IgD-negative memory B cell (primary cell): ENCODE measurements around the gene TWSG1. TPM values are rescaled to one million over a fixed set of nuclear protein-coding genes. Genes with fewer than 3 reads are reported as not detected.
"Not testable (repeated sequence)": the region's sequence is repeated elsewhere in the genome, so short reads cannot be mapped to it uniquely, and the experiment has no call there.

Source experiments
- H3K27ac Mint-ChIP-seq, 3 donors: one replicate each; pipeline ENCODE4 v1.8.0; 2020 to 2022; ENCODE audit warnings: mild to moderate bottlenecking in 3 of 3, mixed read lengths in 3 of 3, moderate library complexity in 1 of 3
- H3K27me3 Mint-ChIP-seq: one replicate; pipeline ENCODE4 v1.8.0; 2021; ENCODE audit warnings: mixed read lengths
- H3K36me3 Mint-ChIP-seq: one replicate; pipeline ENCODE4 v1.8.0; 2020; ENCODE audit warnings: mild to moderate bottlenecking, mixed read lengths
- H3K4me1 Mint-ChIP-seq, 3 donors: one replicate each; pipeline ENCODE4 v1.8.0; 2020 to 2022; ENCODE audit warnings: mixed read lengths in 3 of 3, mild to moderate bottlenecking in 1 of 3
- H3K4me3 Mint-ChIP-seq, 4 donors: one replicate each; pipeline ENCODE4 v1.8.0; 2020 to 2022; ENCODE audit warnings: mild to moderate bottlenecking in 4 of 4, mixed read lengths in 4 of 4, moderate library complexity in 3 of 4
- H3K9me3 Mint-ChIP-seq, 3 donors: one replicate each; pipeline ENCODE4 v1.8.0; 2020 to 2021; ENCODE audit warnings: mixed read lengths in 3 of 3, mild to moderate bottlenecking in 1 of 3
- polyA plus RNA-seq: library from polyadenylated mRNA; unstranded; fragments of 300-500 nt; fragmentation: Illumina TruSeq; gene quantifications from one replicate; pipeline ENCODE4 v1.2.3, GENCODE V29; 2021

Gene TWSG1
- polyA plus RNA-seq, 1 donor from 2014 or later, result 2.9 TPM

DNA sequence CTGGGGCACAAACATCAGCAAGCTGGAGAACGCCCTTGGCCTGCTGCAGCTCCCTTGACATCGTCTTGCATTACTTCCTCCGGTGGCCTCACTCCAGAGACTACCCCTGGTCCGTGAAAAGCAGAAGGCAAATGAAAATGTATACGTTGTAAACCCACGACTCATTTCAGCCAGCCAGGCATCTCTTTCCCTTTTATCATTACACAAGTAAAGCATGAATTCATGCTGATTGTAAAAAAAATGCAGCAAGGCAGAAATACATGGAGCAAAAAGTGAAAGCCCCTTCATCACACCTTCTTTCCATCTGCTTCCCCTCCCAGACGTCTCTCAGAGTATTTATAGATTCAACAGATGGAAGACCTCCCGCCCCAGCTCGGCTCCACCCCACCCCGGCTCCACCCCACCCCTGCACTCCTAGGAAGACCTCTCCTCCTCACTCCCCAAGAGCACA, 99.1 kb downstream of the TWSG1 start:
- Mint-ChIP-seq H3K9me3 (peaks cover 0 to 3% (median 1%) of the 10 kb centered on the region in 3 donors), H3K27me3 (peaks cover 7% of the 10 kb centered on the region), H3K36me3 (peaks cover 2% of the 10 kb centered on the region), H3K4me1 (peaks cover 4 to 6% (median 6%) of the 10 kb centered on the region in 3 donors), H3K4me3 (peak overlapping the region in 1 of 4 donors; percentile 65), H3K27ac (no peak overlapping the region)

- Mint-ChIP-seq H3K4me3 (no peak overlapping the region), H3K36me3 (no peaks in the 10 kb centered on the region), H3K27ac (no peak overlapping the region), H3K27me3 (peaks cover 7% of the 10 kb centered on the region), H3K9me3 (peaks cover 0 to 3% (median 1%) of the 10 kb centered on the region in 3 donors), H3K4me1 (peaks cover 4 to 6% (median 6%) of the 10 kb centered on the region in 3 donors)
Measured at GRCh38 chr18:9434122-9434701, 99.6 kb downstream of the TWSG1 start.

DNA sequence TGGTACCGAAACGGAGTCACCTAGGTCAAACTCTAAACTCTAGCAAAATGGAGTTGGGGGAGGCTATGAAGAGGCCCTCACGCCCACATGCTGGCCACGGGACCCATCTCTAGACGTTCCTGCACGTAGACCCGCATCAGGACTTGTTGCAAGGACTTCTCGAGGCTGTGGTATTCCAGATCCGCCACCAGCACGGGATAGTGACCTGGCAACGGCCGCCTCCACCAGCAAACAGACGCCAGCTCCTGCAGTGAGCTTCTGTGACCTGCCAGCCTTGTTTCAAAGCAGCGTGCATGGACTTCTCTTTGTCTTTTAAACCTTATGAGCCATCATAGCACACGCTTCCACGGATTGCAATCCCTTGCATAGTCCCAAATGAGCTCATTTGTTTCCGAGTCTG, 100.5 kb downstream of the TWSG1 start:
- H3K4me1 Mint-ChIP-seq, result peaks cover 4 to 7% (median 6%) of the 10 kb centered on the region in 3 donors
- peaks cover 0 to 3% (median 1%) of the 10 kb centered on the region in 3 donors for H3K9me3 Mint-ChIP-seq
- H3K36me3 Mint-ChIP-seq, result peaks cover 2% of the 10 kb centered on the region
- H3K27ac Mint-ChIP-seq, result no peak overlapping the region
- H3K27me3 Mint-ChIP-seq, result peaks cover 7% of the 10 kb centered on the region
- H3K4me3 Mint-ChIP-seq, result peak overlapping the region in 1 of 4 donors; percentile 12

- Mint-ChIP-seq H3K27me3 (peaks cover 7% of the 10 kb centered on the region), H3K9me3 (peaks cover 0 to 1% (median 0%) of the 10 kb centered on the region in 3 donors), H3K27ac (no peak overlapping the region), H3K4me3 (no peak overlapping the region), H3K4me1 (peaks cover 4 to 11% (median 6%) of the 10 kb centered on the region in 3 donors), H3K36me3 (peaks cover 2% of the 10 kb centered on the region)
Measured at GRCh38 chr18:9436206-9436929, 101.8 kb downstream of the TWSG1 start.

DNA sequence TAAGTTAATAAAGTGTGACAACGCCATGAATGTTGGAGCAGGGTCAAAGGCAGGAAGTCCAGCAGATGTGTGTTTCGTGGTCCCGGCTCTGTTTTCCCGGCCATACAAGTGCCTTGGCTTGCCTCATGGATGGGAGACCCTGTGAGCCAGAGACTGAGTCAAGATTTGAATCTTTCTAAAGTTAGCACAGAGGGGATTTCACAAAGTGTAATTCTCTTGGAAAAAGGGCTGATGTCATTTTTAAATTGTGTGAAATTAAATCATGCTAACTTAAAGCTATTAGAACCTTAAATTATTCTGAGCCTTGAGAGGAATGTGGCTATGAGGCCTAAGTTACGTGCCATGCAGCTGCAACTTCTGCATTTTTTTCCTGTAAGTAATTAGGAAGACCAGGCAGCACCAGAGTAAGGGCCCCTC, 102.5 kb downstream of the TWSG1 start:
- Mint-ChIP-seq H3K4me1 (peaks cover 4 to 11% (median 6%) of the 10 kb centered on the region in 3 donors), H3K4me3 (no peak overlapping the region), H3K36me3 (peaks cover 2% of the 10 kb centered on the region), H3K27ac (no peak overlapping the region), H3K9me3 (peaks cover 0 to 1% (median 0%) of the 10 kb centered on the region in 3 donors), H3K27me3 (peaks cover 7% of the 10 kb centered on the region)

DNA sequence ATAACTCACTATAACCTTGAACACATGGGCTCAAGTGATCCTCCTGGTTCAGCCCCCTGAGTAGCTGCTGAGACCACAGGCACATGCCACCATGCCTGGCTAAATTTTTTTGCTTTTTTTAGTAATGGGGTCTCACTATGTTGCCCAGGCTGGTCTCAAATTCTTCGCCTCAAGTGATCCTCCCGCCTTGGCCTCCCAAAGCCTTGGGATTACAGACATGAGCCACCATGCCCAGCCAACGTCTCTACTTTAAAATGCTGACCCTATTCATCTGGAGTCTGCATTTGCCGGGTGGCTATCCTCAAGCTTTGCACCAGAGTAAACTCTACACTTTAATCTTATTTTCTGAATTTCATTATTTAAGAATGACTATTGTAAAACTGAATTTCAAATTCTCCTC, 103.1 kb downstream of the TWSG1 start:
- no peak overlapping the region for H3K27ac Mint-ChIP-seq
- H3K4me1 Mint-ChIP-seq, result peaks cover 4 to 11% (median 6%) of the 10 kb centered on the region in 3 donors
- H3K4me3 Mint-ChIP-seq, result no peak overlapping the region
- H3K27me3 Mint-ChIP-seq, result peaks cover 7% of the 10 kb centered on the region
- peaks cover 2% of the 10 kb centered on the region for H3K36me3 Mint-ChIP-seq
- peaks cover 0 to 1% (median 0%) of the 10 kb centered on the region in 3 donors for H3K9me3 Mint-ChIP-seq

- no peak overlapping the region for H3K27ac Mint-ChIP-seq
- H3K9me3 Mint-ChIP-seq, result peaks cover 0 to 2% (median 0%) of the 10 kb centered on the region in 3 donors
- H3K4me3 Mint-ChIP-seq, result peak overlapping the region in 2 of 4 donors; percentile 13 to 34
- H3K27me3 Mint-ChIP-seq, result peaks cover 1% of the 10 kb centered on the region
- H3K4me1 Mint-ChIP-seq, result peaks cover 0 to 5% (median 0%) of the 10 kb centered on the region in 3 donors
- H3K36me3 Mint-ChIP-seq, result peaks cover 2% of the 10 kb centered on the region
Measured at GRCh38 chr18:9441061-9441460, 106.5 kb downstream of the TWSG1 start.

DNA sequence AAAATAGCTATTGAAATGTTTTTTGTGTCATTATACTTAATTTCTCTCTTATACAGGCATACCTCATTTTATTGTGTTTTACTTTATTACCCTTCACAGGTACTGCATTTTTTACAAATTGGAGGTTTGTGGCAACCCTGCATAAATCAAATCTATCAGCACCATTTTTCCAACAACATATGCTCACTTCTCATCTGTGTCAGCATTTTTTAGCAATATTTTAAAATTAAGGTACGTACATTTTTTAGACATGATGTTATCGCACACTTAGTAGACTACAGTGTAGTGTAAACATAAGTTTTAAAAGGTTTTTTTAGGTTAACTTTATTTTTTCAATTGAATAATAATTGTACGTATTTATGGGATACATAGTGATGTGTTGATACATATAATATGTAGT, 110.0 kb downstream of the TWSG1 start:
- peaks cover 2% of the 10 kb centered on the region for H3K36me3 Mint-ChIP-seq
- H3K9me3 Mint-ChIP-seq, result peaks cover 0 to 11% (median 2%) of the 10 kb centered on the region in 3 donors
- H3K4me3 Mint-ChIP-seq, result no peak overlapping the region
- peaks cover 5% of the 10 kb centered on the region for H3K27me3 Mint-ChIP-seq
- peaks cover 0 to 3% (median 0%) of the 10 kb centered on the region in 3 donors for H3K4me1 Mint-ChIP-seq
- H3K27ac Mint-ChIP-seq, result no peak overlapping the region

DNA sequence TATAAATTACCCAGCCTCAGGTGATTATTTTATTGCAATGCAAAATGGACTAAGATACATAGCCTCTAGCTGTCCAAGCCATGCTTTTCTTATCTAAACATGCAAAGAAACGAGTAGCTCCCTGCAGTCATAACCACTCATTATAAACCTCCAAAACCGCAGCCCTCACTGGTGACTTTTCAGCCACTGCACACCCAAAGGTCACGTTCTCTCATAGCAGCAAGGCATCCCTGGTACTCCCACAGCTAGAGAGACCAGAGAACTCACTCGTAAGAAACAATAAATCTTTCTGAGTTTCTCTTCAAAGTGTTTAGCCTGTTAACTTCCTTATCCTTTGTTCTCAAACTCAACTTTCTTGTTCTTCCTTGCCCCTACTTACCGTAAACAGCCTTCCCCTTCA, 112.3 kb downstream of the TWSG1 start:
- no peak overlapping the region for H3K27ac Mint-ChIP-seq

GRCh38 chr18:9447334-9447733, 112.8 kb downstream of the TWSG1 start:
- Mint-ChIP-seq H3K36me3 (peaks cover 2% of the 10 kb centered on the region), H3K27me3 (peaks cover 12% of the 10 kb centered on the region), H3K4me3 (no peak overlapping the region), H3K27ac (no peak overlapping the region), H3K4me1 (no peaks in the 10 kb centered on the region), H3K9me3 (peaks cover 0 to 11% (median 2%) of the 10 kb centered on the region in 3 donors)

More for the DNA sequence above, 112.3 kb downstream of the TWSG1 start:
- H3K4me3 Mint-ChIP-seq, result no peak overlapping the region
- H3K27me3 Mint-ChIP-seq, result peaks cover 12% of the 10 kb centered on the region
- H3K9me3 Mint-ChIP-seq, result peaks cover 0 to 11% (median 2%) of the 10 kb centered on the region in 3 donors
- no peaks in the 10 kb centered on the region for H3K4me1 Mint-ChIP-seq
- H3K36me3 Mint-ChIP-seq, result peaks cover 2% of the 10 kb centered on the region

- no peak overlapping the region for H3K4me3 Mint-ChIP-seq
Measured at GRCh38 chr18:9449600-9450414, 115.2 kb downstream of the TWSG1 start.

GRCh38 chr18:9450920-9451319, 116.3 kb downstream of the TWSG1 start:
- H3K4me1 Mint-ChIP-seq, H3K27ac Mint-ChIP-seq, H3K4me3 Mint-ChIP-seq, H3K36me3 Mint-ChIP-seq: not testable (repeated sequence)
- H3K9me3 Mint-ChIP-seq, result peaks cover 0 to 18% (median 3%) of the 10 kb centered on the region in 3 donors
- peaks cover 12% of the 10 kb centered on the region for H3K27me3 Mint-ChIP-seq

More at GRCh38 chr18:9449600-9450414, 115.2 kb downstream of the TWSG1 start:
- H3K36me3 Mint-ChIP-seq, result peaks cover 2% of the 10 kb centered on the region
- H3K9me3 Mint-ChIP-seq, result peaks cover 0 to 11% (median 2%) of the 10 kb centered on the region in 3 donors
- no peak overlapping the region for H3K27ac Mint-ChIP-seq
- no peaks in the 10 kb centered on the region for H3K4me1 Mint-ChIP-seq
- H3K27me3 Mint-ChIP-seq, result peaks cover 12% of the 10 kb centered on the region
